Fibroblast of lung (primary cell): Measurements from ENCODE around the gene ANO10.

Experiments
- EZH2 ChIP-seq: IDR thresholded peaks from 2 replicates; pipeline ENCODE4 v1.5.1; 2012; ENCODE audit warnings: low read length, control low read depth, mild to moderate bottlenecking; ENCODE audit errors: missing control alignments
- TF ChIP-seq, protein P1 (sequence below), 2 donors: IDR thresholded peaks in 1 of 2; conservative IDR thresholded peaks in 1 of 2; 1 replicate in 1 of 2; 2 replicates in 1 of 2; pipeline ENCODE4 v1.5.1; 2011 to 2012; ENCODE audit warnings: low read length in 2 of 2, control low read depth in 1 of 2, inconsistent platforms in 1 of 2, low read depth in 1 of 2, mild to moderate bottlenecking in 1 of 2

DNA sequence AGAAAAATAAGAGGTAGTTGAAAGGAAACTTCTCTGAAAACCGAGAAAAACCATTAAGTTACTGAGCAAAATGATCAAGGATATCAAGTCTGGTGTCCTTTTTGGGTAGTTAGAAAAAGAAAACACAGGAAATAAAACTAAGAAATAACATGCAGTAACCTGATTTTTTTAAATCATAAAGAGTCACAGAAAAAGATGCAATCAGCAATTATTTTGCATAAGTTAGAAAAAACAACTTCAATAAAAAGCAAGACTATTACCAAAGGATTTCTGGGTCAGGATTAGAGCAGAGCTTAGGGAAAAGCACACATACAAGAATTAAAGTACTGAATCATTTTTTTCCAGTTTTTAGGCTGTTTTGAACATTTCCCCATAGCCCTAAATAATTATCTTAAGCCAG lies 28.5 kb upstream of the ANO10 start:
- TF ChIP-seq, protein P1, sequence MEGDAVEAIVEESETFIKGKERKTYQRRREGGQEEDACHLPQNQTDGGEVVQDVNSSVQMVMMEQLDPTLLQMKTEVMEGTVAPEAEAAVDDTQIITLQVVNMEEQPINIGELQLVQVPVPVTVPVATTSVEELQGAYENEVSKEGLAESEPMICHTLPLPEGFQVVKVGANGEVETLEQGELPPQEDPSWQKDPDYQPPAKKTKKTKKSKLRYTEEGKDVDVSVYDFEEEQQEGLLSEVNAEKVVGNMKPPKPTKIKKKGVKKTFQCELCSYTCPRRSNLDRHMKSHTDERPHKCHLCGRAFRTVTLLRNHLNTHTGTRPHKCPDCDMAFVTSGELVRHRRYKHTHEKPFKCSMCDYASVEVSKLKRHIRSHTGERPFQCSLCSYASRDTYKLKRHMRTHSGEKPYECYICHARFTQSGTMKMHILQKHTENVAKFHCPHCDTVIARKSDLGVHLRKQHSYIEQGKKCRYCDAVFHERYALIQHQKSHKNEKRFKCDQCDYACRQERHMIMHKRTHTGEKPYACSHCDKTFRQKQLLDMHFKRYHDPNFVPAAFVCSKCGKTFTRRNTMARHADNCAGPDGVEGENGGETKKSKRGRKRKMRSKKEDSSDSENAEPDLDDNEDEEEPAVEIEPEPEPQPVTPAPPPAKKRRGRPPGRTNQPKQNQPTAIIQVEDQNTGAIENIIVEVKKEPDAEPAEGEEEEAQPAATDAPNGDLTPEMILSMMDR (conservative IDR thresholded peaks at IDR 0.05 in 1 of 2, IDR thresholded peaks at IDR 0.05 in 1 of 2; ENCODE audit: low read depth in 1 of 2, low read length in 2 of 2): no peak
- TF ChIP-seq EZH2: no peak
